PC-9 (cell line): ENCODE data around the gene MYADM. TPM values are rescaled to one million over a fixed set of nuclear protein-coding genes. Genes with fewer than 3 reads are reported as not detected.
A peak's percentile ranks its signal among the peaks of the same experiment; 100 is the strongest.

Source experiments
- BruUV-seq: library from RNA; stranded (reverse); fragments of 400-500 nt; replicated peaks from 2 replicates; lab custom pipeline; 2021; lab: Mats Ljungman, UMichigan
- CTCF ChIA-PET: fragments of 300-600 bp; sonication (Branson Sonifier 250); formaldehyde crosslinking; loops from one replicate; lab custom pipeline; 2022; ENCODE audit warnings: antibody characterized with exemption; lab: Charles Lee
- POLR2A ChIA-PET: fragments of 300-600 bp; sonication (Branson Sonifier 250); formaldehyde crosslinking; loops from one replicate; lab custom pipeline; 2022; ENCODE audit warnings: antibody characterized with exemption; ENCODE audit not compliant: unreplicated experiment; lab: Charles Lee
- DNase-seq, 2 experiments: peaks; one replicate each; pipeline versions ENCODE4 v3.0.0 to v3.0.0-alpha.2; 2015 to 2022; ENCODE audit warnings: mixed read lengths in 1 of 2
- H2AFZ ChIP-seq: fragments of 200-600 bp; sonication (generic); 2 replicates; pipeline ENCODE4 v1.8.1; 2017; ENCODE audit warnings: antibody characterized with exemption
- H3F3A ChIP-seq: fragments of 200-600 bp; sonication (generic); 2 replicates; pipeline ENCODE4 v1.8.1; 2017; ENCODE audit warnings: antibody characterized with exemption, mild to moderate bottlenecking, low read depth; ENCODE audit not compliant: insufficient read depth
- H3K27ac ChIP-seq: fragments of 200-600 bp; sonication (generic); 2 replicates; pipeline ENCODE4 v1.6.1; 2016; ENCODE audit warnings: mixed run types
- H3K27me3 ChIP-seq: fragments of 200-600 bp; sonication (generic); 2 replicates; pipeline ENCODE4 v1.6.1; 2016; ENCODE audit warnings: low read depth, mixed run types; ENCODE audit not compliant: insufficient read depth
- H3K36me3 ChIP-seq: fragments of 200-600 bp; sonication (generic); 2 replicates; pipeline ENCODE4 v1.6.1; 2016; ENCODE audit warnings: low read depth, mixed run types
- H3K4me1 ChIP-seq: fragments of 200-600 bp; sonication (generic); replicated peaks from 2 replicates; pipeline ENCODE4 v1.6.1; 2016; ENCODE audit warnings: mixed run types; ENCODE audit not compliant: insufficient read depth
- H3K4me2 ChIP-seq: fragments of 200-600 bp; sonication (generic); 2 replicates; pipeline ENCODE4 v1.6.1; 2017; ENCODE audit warnings: mixed run types
- H3K4me3 ChIP-seq: fragments of 200-600 bp; sonication (generic); 2 replicates; pipeline ENCODE4 v1.6.1; 2016; ENCODE audit warnings: mixed run types
- H3K79me2 ChIP-seq: fragments of 200-600 bp; sonication (generic); 2 replicates; pipeline ENCODE4 v1.6.1; 2017; ENCODE audit warnings: low read depth, mixed run types
- H3K9me2 ChIP-seq: fragments of 200-600 bp; sonication (generic); 2 replicates; pipeline ENCODE4 v1.8.1; 2017; ENCODE audit warnings: mild to moderate bottlenecking; ENCODE audit not compliant: insufficient read depth
- H3K9me3 ChIP-seq: fragments of 200-600 bp; sonication (generic); 2 replicates; pipeline ENCODE4 v1.8.1; 2016; ENCODE audit warnings: low read depth; ENCODE audit not compliant: insufficient read depth
- H4K20me1 ChIP-seq: fragments of 200-600 bp; sonication (generic); 2 replicates; pipeline ENCODE4 v1.8.1; 2017; ENCODE audit not compliant: insufficient read depth
- CTCF ChIP-seq: fragments of 200-600 bp; sonication (generic); conservative IDR thresholded peaks from 2 replicates; pipeline ENCODE4 v1.6.1; 2017; ENCODE audit warnings: mixed run types, antibody characterized with exemption, mild to moderate bottlenecking, moderate library complexity
- EZH2 ChIP-seq: fragments of 200-600 bp; sonication (generic); IDR thresholded peaks from 2 replicates; pipeline ENCODE4 v1.8.0; 2017; ENCODE audit warnings: antibody characterized with exemption, low read depth
- intact Hi-C: fragments of 100-400 bp; cut with micrococcal nuclease; formaldehyde crosslinking; loops from one replicate; pipeline ENCODE4 v1.10.0; 2022; ENCODE audit not compliant: unreplicated experiment
- total RNA-seq: library from RNA; stranded (reverse); gene quantifications from 2 replicates; pipeline ENCODE4 v1.2.3, GENCODE V29; 2021

MYADM gene
- total RNA-seq, 1 experiment from 2014 or later: 230 TPM

GRCh38 chr19:53892301-53892980, 24.8 kb downstream of the MYADM start:
- peaks cover 30% of the 10 kb centered on the region for H3F3A ChIP-seq
- DNase-seq: no peak
- no peaks in the 10 kb centered on the region for H3K79me2 ChIP-seq
- intact Hi-C loops: loop anchor here (5.0 kb wide), 1 partner anchor 85 kb away; no protein-coding TSS in a partner anchor
- H3K9me3 ChIP-seq: no peaks in the 10 kb centered on the region
- H3K4me2 ChIP-seq: no peak overlapping the region
- no TSS peak for BruUV-seq
- H3K27me3 ChIP-seq: no peaks in the 10 kb centered on the region
- ChIA-PET POLR2A (interaction anchor here (0.6 kb wide), 1 partner anchor 1557 kb away, joined by 8 read pairs; no protein-coding TSS in a partner anchor), CTCF (no interaction called here)
- peaks cover 23% of the 10 kb centered on the region for H3K4me1 ChIP-seq
- TF ChIP-seq CTCF: no peak
- TF ChIP-seq EZH2: no peak
- H3K27ac ChIP-seq: no peak overlapping the region
- no peak overlapping the region for H3K4me3 ChIP-seq
- no peaks in the 10 kb centered on the region for H3K36me3 ChIP-seq
- H3K9me2 ChIP-seq: no peaks in the 10 kb centered on the region
- no peaks in the 10 kb centered on the region for H4K20me1 ChIP-seq
- no peak overlapping the region for H2AFZ ChIP-seq

GRCh38 chr19:53892981-53893325, 25.3 kb downstream of the MYADM start:
- TF ChIP-seq CTCF (no peak), EZH2 (no peak)
- intact Hi-C loops: loop anchor here (5.0 kb wide), 1 partner anchor 84 kb away; no protein-coding TSS in a partner anchor
- BruUV-seq: no TSS peak

GRCh38 chr19:53894707-53895106, 27.0 kb downstream of the MYADM start:
- Histone ChIP-seq H3K79me2 (no peaks in the 10 kb centered on the region), H3K27ac (peak overlapping the region; percentile 20), H3K4me1 (peaks cover 17% of the 10 kb centered on the region), H3K36me3 (no peaks in the 10 kb centered on the region), H4K20me1 (no peaks in the 10 kb centered on the region), H3F3A (peaks cover 20% of the 10 kb centered on the region), H3K9me3 (no peaks in the 10 kb centered on the region), H3K27me3 (no peaks in the 10 kb centered on the region), H3K4me3 (no peak overlapping the region), H2AFZ (no peak overlapping the region), H3K9me2 (no peaks in the 10 kb centered on the region), H3K4me2 (peak overlapping the region; percentile 21; the same call in 1 of the 2 replicates)
- DNase-seq: peak; percentile 64 to 89
- TF ChIP-seq EZH2 (no peak), CTCF (no peak)
- CTCF ChIA-PET: no interaction called here
- POLR2A ChIA-PET: interaction anchor here (0.6 kb wide), 1 partner anchor 15 kb away, joined by 3 read pairs; no protein-coding TSS in a partner anchor
- no TSS peak for BruUV-seq
- intact Hi-C loops: loop anchor here (5.0 kb wide), 1 partner anchor 83 kb away; no protein-coding TSS in a partner anchor

More at GRCh38 chr19:53892981-53893325, 25.3 kb downstream of the MYADM start:
- Histone ChIP-seq H3F3A (peaks cover 27% of the 10 kb centered on the region), H3K4me2 (no peak overlapping the region), H4K20me1 (no peaks in the 10 kb centered on the region), H3K36me3 (no peaks in the 10 kb centered on the region), H3K4me3 (no peak overlapping the region), H3K79me2 (no peaks in the 10 kb centered on the region), H3K27me3 (no peaks in the 10 kb centered on the region), H3K4me1 (peaks cover 23% of the 10 kb centered on the region), H3K27ac (no peak overlapping the region), H2AFZ (no peak overlapping the region), H3K9me2 (no peaks in the 10 kb centered on the region), H3K9me3 (no peaks in the 10 kb centered on the region)
- CTCF ChIA-PET: no interaction called here
- DNase-seq: no peak
- POLR2A ChIA-PET: no interaction called here
